K562 (cell line): ENCODE results near the gene LBR. TPM values are rescaled to one million over a fixed set of nuclear protein-coding genes. Genes with fewer than 3 reads are reported as not detected.

Experiments used
- ATAC-seq: fragments of 200-7000 bp; cut with Tn5 transposase; 3 replicates; pipeline ENCODE4 v1.9.1; 2020; ENCODE audit warnings: moderate library complexity
- BruUV-seq: library from RNA; stranded (reverse); fragments of 400-500 nt; replicated peaks from 2 replicates; lab custom pipeline; 2021; lab: Mats Ljungman, UMichigan
- CTCF ChIA-PET: fragments of 300-600 bp; formaldehyde crosslinking; extraction: SDS; loops from one replicate; lab custom pipeline; 2021; ENCODE audit warnings: low intra/inter-chr PET ratio; lab: Yijun Ruan, JAX
- POLR2A ChIA-PET: fragments of 300-600, 350-650 bp; sonication (Branson Sonifier 250); formaldehyde crosslinking; extraction: SDS; loops from one replicate; lab custom pipeline; 2021; ENCODE audit warnings: antibody characterized with exemption, inconsistent platforms; lab: Yijun Ruan, JAX
- DNase-seq, 4 experiments: peaks; one replicate each; pipeline versions ENCODE4 v3.0.0 to v3.0.0-alpha.2; 2011 to 2018; ENCODE audit warnings: low spot score in 3 of 4, mixed read lengths in 3 of 4; ENCODE audit errors: extremely low read depth in 1 of 4
- FAIRE-seq: peaks from 2 replicates; lab custom pipeline; 2011; peaks lifted over from hg19 to GRCh38; lab: Jason Lieb, UNC
- H2AFZ ChIP-seq: 2 replicates; pipeline ENCODE4 v1.6.0; 2011; ENCODE audit warnings: low read depth, low read length, control low read depth, inconsistent platforms
- H3K27ac ChIP-seq: fragments of 200-600 bp; 3 replicates; pipeline ENCODE4 v1.8.0; 2011; ENCODE audit warnings: low read depth, mild to moderate bottlenecking, control low read depth, inconsistent platforms, low read length, moderate library complexity, mixed read lengths; ENCODE audit errors: extremely low read depth
- H3K27me3 ChIP-seq, 2 experiments: fragments of 300-600 bp in 1 of 2; 2 replicates in 1 of 2; 3 replicates in 1 of 2; pipeline versions ENCODE4 v1.6.0 to v1.8.0; 2011; ENCODE audit warnings: inconsistent platforms in 2 of 2, low read length in 2 of 2, mild to moderate bottlenecking in 1 of 2, mixed read lengths in 1 of 2, moderate library complexity in 1 of 2; ENCODE audit not compliant: control insufficient read depth in 2 of 2, insufficient read depth in 2 of 2
- H3K36me3 ChIP-seq: fragments of 300-600 bp; 3 replicates; pipeline ENCODE4 v1.8.0; 2011; ENCODE audit warnings: mild to moderate bottlenecking, low read length, inconsistent platforms; ENCODE audit not compliant: control insufficient read depth, insufficient read depth
- H3K4me1 ChIP-seq, 2 experiments: fragments of 200-600 bp in 1 of 2; replicated peaks in 1 of 2; 2 replicates in 1 of 2; 3 replicates in 1 of 2; pipeline versions ENCODE4 v1.5.1 to v1.8.0; 2011; ENCODE audit warnings: inconsistent platforms in 2 of 2, low read length in 2 of 2, mild to moderate bottlenecking in 1 of 2, mixed read lengths in 1 of 2, moderate library complexity in 1 of 2; ENCODE audit not compliant: control insufficient read depth in 2 of 2, insufficient read depth in 2 of 2
- H3K4me2 ChIP-seq: 2 replicates; pipeline ENCODE4 v1.6.1; 2011; ENCODE audit warnings: low read length, control low read depth, inconsistent platforms, mixed read lengths; ENCODE audit not compliant: insufficient read depth
- H3K4me3 ChIP-seq: fragments of 200-600 bp; sonication (generic), shearing (Covaris generic); 2 replicates; pipeline ENCODE4 v1.5.1; 2016; ENCODE audit warnings: control low read depth, inconsistent platforms
- H3K79me2 ChIP-seq: fragments of 200-600 bp; 3 replicates; pipeline ENCODE4 v1.8.0; 2011; ENCODE audit warnings: low read length, inconsistent platforms; ENCODE audit not compliant: control insufficient read depth, insufficient read depth
- H3K9ac ChIP-seq, 2 experiments: 2 replicates each; pipeline versions ENCODE4 v1.6.0 to v1.6.1; 2011; ENCODE audit warnings: low read depth in 2 of 2, low read length in 2 of 2, control low read depth in 1 of 2, inconsistent platforms in 1 of 2, mild to moderate bottlenecking in 1 of 2, mixed read lengths in 1 of 2; ENCODE audit not compliant: insufficient read depth in 1 of 2
- H3K9me1 ChIP-seq: one replicate; pipeline ENCODE4 v1.6.0; 2011; ENCODE audit warnings: inconsistent platforms, mild to moderate bottlenecking, low read length, moderate library complexity; ENCODE audit not compliant: control insufficient read depth, insufficient read depth
- H3K9me3 ChIP-seq: replicated peaks from 2 replicates; pipeline ENCODE4 v1.5.1; 2011; ENCODE audit warnings: low read depth, low read length, inconsistent platforms; ENCODE audit not compliant: control insufficient read depth, insufficient read depth
- H4K20me1 ChIP-seq: replicated peaks from 2 replicates; pipeline ENCODE4 v1.6.1; 2011; ENCODE audit warnings: low read length, inconsistent platforms, mixed read lengths; ENCODE audit not compliant: control insufficient read depth, insufficient read depth
- ARID4B ChIP-seq: sonication (generic); formaldehyde crosslinking; IDR thresholded peaks from 2 replicates; pipeline ENCODE4 v1.8.0; 2022; ENCODE audit warnings: mild to moderate bottlenecking, missing genetic modification reagents
- CBFA2T3 ChIP-seq: fragments of 450-650 bp; IDR thresholded peaks from 2 replicates; pipeline ENCODE4 v1.6.1; 2017
- NFE2L1 ChIP-seq: fragments of 450-650 bp; IDR thresholded peaks from 2 replicates; pipeline ENCODE4 v1.6.1; 2016; ENCODE audit warnings: missing genetic modification characterization, low read depth, mild to moderate bottlenecking, missing compliant biosample characterization, moderate library complexity, borderline replicate concordance
- PML ChIP-seq: IDR thresholded peaks from 2 replicates; pipeline ENCODE4 v1.6.1; 2012; ENCODE audit warnings: low read length, inconsistent platforms
- TEAD1 ChIP-seq, 2 experiments: fragments of 450-650 bp in 1 of 2; sonication (generic) in 1 of 2; formaldehyde crosslinking; IDR thresholded peaks; 2 replicates each; pipeline versions ENCODE4 v1.4.0 to v1.8.0; 2020 to 2022; ENCODE audit warnings: mild to moderate bottlenecking in 2 of 2, missing genetic modification reagents in 1 of 2
- USF1 ChIP-seq: sonication (generic); formaldehyde crosslinking; IDR thresholded peaks from 2 replicates; pipeline ENCODE4 v1.9.0; 2022; ENCODE audit warnings: mild to moderate bottlenecking, missing genetic modification reagents
- ZEB2 ChIP-seq: fragments of 450-650 bp; IDR thresholded peaks from 2 replicates; pipeline ENCODE4 v1.6.1; 2016
- WGBS: fragments of 100-300 bp; shearing (Covaris generic); methylation state at CpG from one replicate; pipeline ENCODE4 v1.1.6; 2016; ENCODE audit warnings: low coverage, mixed read lengths; ENCODE audit not compliant: insufficient coverage; ENCODE audit errors: missing lambda C conversion rate; 5-methylcytosine and 5-hydroxymethylcytosine counted together
- in situ Hi-C: fragments of 300-500 bp; cut with MboI; formaldehyde crosslinking; loops from 4 replicates; pipeline ENCODE4 v1.15.0; 2018; ENCODE audit warnings: inconsistent platforms, mixed read lengths
- intact Hi-C: fragments of 100-400 bp; cut with micrococcal nuclease; formaldehyde crosslinking; loops from 2 replicates; pipeline ENCODE4 v1.14.2; 2022
- polyA plus RNA-seq, 8 experiments: library from polyadenylated mRNA; depleted of rRNA in 4 of 8; stranded (reverse) in 5 of 8; unstranded in 3 of 8; fragments of >200 nt; fragmentation: Nextera tagmentation in 2 of 8; fragmentation: Illumina TruSeq in 1 of 8; extraction: Ambion mirVana in 2 of 8; extraction: Trizol in 1 of 8; gene quantifications; 2 replicates each; pipeline versions ENCODE4 v1.2.1 to v1.2.3, GENCODE V29; 2011 to 2014; ENCODE audit warnings: inconsistent platforms in 1 of 8, missing spikeins in 1 of 8
- total RNA-seq, 7 experiments: library from RNA; depleted of rRNA in 6 of 7; stranded (reverse); fragments of >200 nt in 6 of 7; fragmentation: Illumina TruSeq in 2 of 7; extraction: Trizol in 2 of 7; gene quantifications; 2 replicates each; pipeline versions ENCODE4 v1.2.1 to v1.2.3, GENCODE V29; 2011 to 2021; ENCODE audit warnings: low replicate concordance in 1 of 7
- TF ChIP-seq, protein P1 (sequence below): sonication (generic); formaldehyde crosslinking; IDR thresholded peaks from 2 replicates; pipeline ENCODE4 v1.9.0; 2022; ENCODE audit warnings: mild to moderate bottlenecking, missing genetic modification reagents
- TF ChIP-seq, protein P2 (sequence below): fragments of 450-650 bp; formaldehyde crosslinking; IDR thresholded peaks from 2 replicates; pipeline ENCODE4 v1.4.0; 2020; ENCODE audit warnings: mild to moderate bottlenecking, moderate library complexity
- TF ChIP-seq, protein P3 (sequence below), 3 experiments: fragments of 200-800 bp in 1 of 3; sonication (Bioruptor generic) in 1 of 3; sonication (generic) in 1 of 3; formaldehyde crosslinking in 1 of 3; IDR thresholded peaks; 2 replicates each; pipeline versions ENCODE4 v1.6.1 to v1.8.0; 2016 to 2022; ENCODE audit warnings: mild to moderate bottlenecking in 2 of 3, missing compliant biosample characterization in 2 of 3, missing genetic modification characterization in 2 of 3, missing genetic modification reagents in 1 of 3

Gene LBR
- total and polyA plus RNA-seq, 9 of the 15 experiments (the other 6 are each of a cell fraction or from before 2014, with no cell fraction given), result 102 to 229 (median 197) TPM

GRCh38 chr1:225445639-225446594 lies 18.1 kb upstream of the LBR start:
- BruUV-seq, result no TSS peak
- Histone ChIP-seq H3K4me3 (no peak overlapping the region), H3K79me2 (no peaks in the 10 kb centered on the region), H3K4me1 (peaks cover 21 to 33% of the 10 kb centered on the region in 2 experiments), H3K27ac (peak overlapping the region; percentile 92), H4K20me1 (no peaks in the 10 kb centered on the region), H3K9me3 (no peaks in the 10 kb centered on the region), H3K4me2 (no peak overlapping the region; the same call in 1 of the 2 replicates), H3K36me3 (no peaks in the 10 kb centered on the region), H3K9me1 (no peaks in the 10 kb centered on the region), H3K9ac (peak overlapping the region; percentile 49 to 62; a peak in 1 of 4 replicates), H3K27me3 (no peaks in the 10 kb centered on the region), H2AFZ (peak overlapping the region; percentile 97)
- ChIA-PET CTCF (no interaction called here), POLR2A (interaction anchor here (0.5 to 2.7 kb wide), 6 partner anchors 13 to 565 kb away, joined by 3 to 16 read pairs (median 4); partner anchors contain the start of genes LBR, SDE2 and TMEM63A)
- DNase-seq (no peak), ATAC-seq (no peak), FAIRE-seq (peak; percentile 6)
- in situ Hi-C loops (no loop called here), intact Hi-C loops (loop anchor here (2.0 to 5.0 kb wide), 2 partner anchors 17 to 861 kb away; partner anchors contain the start of genes LBR and LIN9)
- 51% methylated on average over 9 of the region's 9 CpGs for WGBS
- TF ChIP-seq, protein P1, sequence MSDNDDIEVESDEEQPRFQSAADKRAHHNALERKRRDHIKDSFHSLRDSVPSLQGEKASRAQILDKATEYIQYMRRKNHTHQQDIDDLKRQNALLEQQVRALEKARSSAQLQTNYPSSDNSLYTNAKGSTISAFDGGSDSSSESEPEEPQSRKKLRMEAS (CRISPR knock-in tag), result 0 out of 2 replicates have a peak, but pooled peaks have one; percentile 39
- TF ChIP-seq, protein P2, sequence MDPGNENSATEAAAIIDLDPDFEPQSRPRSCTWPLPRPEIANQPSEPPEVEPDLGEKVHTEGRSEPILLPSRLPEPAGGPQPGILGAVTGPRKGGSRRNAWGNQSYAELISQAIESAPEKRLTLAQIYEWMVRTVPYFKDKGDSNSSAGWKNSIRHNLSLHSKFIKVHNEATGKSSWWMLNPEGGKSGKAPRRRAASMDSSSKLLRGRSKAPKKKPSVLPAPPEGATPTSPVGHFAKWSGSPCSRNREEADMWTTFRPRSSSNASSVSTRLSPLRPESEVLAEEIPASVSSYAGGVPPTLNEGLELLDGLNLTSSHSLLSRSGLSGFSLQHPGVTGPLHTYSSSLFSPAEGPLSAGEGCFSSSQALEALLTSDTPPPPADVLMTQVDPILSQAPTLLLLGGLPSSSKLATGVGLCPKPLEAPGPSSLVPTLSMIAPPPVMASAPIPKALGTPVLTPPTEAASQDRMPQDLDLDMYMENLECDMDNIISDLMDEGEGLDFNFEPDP (CRISPR knock-in tag), result no peak
- TF ChIP-seq TEAD1 (CRISPR knock-in tag; IDR thresholded peaks at IDR 0.05) (peak in 1 of 2 experiments; percentile 21; a peak in 1 of 4 replicates), ARID4B (CRISPR knock-in tag) (peak; percentile 43; the same call in 1 of the 2 replicates), PML (no peak), CBFA2T3 (peak; percentile 55), USF1 (CRISPR knock-in tag) (peak; percentile 44), NFE2L1 (tag) (no peak), ZEB2 (peak; percentile 55; the same call in 1 of the 2 replicates)
- TF ChIP-seq, protein P3, sequence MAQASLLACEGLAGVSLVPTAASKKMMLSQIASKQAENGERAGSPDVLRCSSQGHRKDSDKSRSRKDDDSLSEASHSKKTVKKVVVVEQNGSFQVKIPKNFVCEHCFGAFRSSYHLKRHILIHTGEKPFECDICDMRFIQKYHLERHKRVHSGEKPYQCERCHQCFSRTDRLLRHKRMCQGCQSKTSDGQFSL (CRISPR knock-in tag; IDR thresholded peaks at IDR 0.05), result no peak
- TF ChIP-seq, protein P3 (tag; IDR thresholded peaks at IDR 0.05), result 0 out of 4 replicates have a peak, but pooled peaks of 1 of the 2 experiments have one; percentile 27
